Ishikawa (cell line): ENCODE results near the gene DRGX.

Experiments
- CREB1 ChIP-seq: IDR thresholded peaks from 2 replicates; pipeline ENCODE4 v1.6.1; 2012; ENCODE audit warnings: low read depth
- EP300 ChIP-seq: IDR thresholded peaks from 2 replicates; pipeline ENCODE4 v1.6.1; 2012; ENCODE audit warnings: borderline replicate concordance
- FOXM1 ChIP-seq: IDR thresholded peaks from 2 replicates; pipeline ENCODE4 v1.6.1; 2012; ENCODE audit warnings: low read depth, borderline replicate concordance
- YY1 ChIP-seq: IDR thresholded peaks from 2 replicates; pipeline ENCODE4 v1.6.1; 2012; ENCODE audit warnings: low read depth

GRCh38 chr10:49361735-49362568, 33.9 kb downstream of the DRGX start:
- no peak for TF ChIP-seq YY1
- TF ChIP-seq FOXM1 = no peak
- no peak for TF ChIP-seq CREB1
- no peak for TF ChIP-seq EP300
